Lung (tissue), 12 donors: ENCODE results near the gene CLEC19A. TPM values are rescaled to one million over a fixed set of nuclear protein-coding genes. Genes with fewer than 3 reads are reported as not detected.
A peak's percentile ranks its signal among the peaks of the same experiment; 100 is the strongest.

Source experiments
- ATAC-seq: fragments of 200-7000 bp; cut with Tn5 transposase; one replicate; pipeline ENCODE4 v1.9.1; 2020; ENCODE audit warnings: moderate number of reproducible peaks; ENCODE audit not compliant: insufficient read depth, low FRiP score
- DNase-seq, 3 donors: peaks; one replicate each; pipeline ENCODE4 v3.0.0-alpha.2; 2013 to 2017
- H3K27ac ChIP-seq, 2 donors: one replicate each; pipeline ENCODE4 v1.5.1; 2013; ENCODE audit warnings: mild to moderate bottlenecking in 2 of 2, moderate library complexity in 2 of 2, control low read depth in 1 of 2, inconsistent platforms in 1 of 2, low read depth in 1 of 2, low read length in 1 of 2
- H3K27me3 ChIP-seq, 3 donors: one replicate each; pipeline ENCODE4 v1.5.1; 2013; ENCODE audit warnings: low read length in 2 of 3; ENCODE audit not compliant: control insufficient read depth in 3 of 3, insufficient read depth in 3 of 3
- H3K36me3 ChIP-seq, 4 donors: one replicate each; pipeline ENCODE4 v1.5.1; 2013; ENCODE audit warnings: low read length in 4 of 4, mild to moderate bottlenecking in 1 of 4, moderate library complexity in 1 of 4; ENCODE audit not compliant: control insufficient read depth in 4 of 4, insufficient read depth in 4 of 4
- H3K4me1 ChIP-seq, 5 donors: one replicate each; pipeline ENCODE4 v1.5.1; 2013; ENCODE audit warnings: low read length in 5 of 5, mild to moderate bottlenecking in 2 of 5, moderate library complexity in 1 of 5; ENCODE audit not compliant: control insufficient read depth in 5 of 5, insufficient read depth in 5 of 5
- H3K4me3 ChIP-seq: one replicate; pipeline ENCODE4 v1.5.1; 2013; ENCODE audit warnings: mild to moderate bottlenecking, control low read depth, moderate library complexity
- H3K9ac ChIP-seq, 2 donors: one replicate each; pipeline ENCODE4 v1.5.1; 2013; ENCODE audit warnings: low read length in 2 of 2, control low read depth in 1 of 2; ENCODE audit not compliant: insufficient read depth in 1 of 2
- H3K9me3 ChIP-seq, 4 donors: one replicate each; pipeline ENCODE4 v1.5.1; 2013; ENCODE audit warnings: low read length in 3 of 4, mild to moderate bottlenecking in 1 of 4, moderate library complexity in 1 of 4; ENCODE audit not compliant: control insufficient read depth in 4 of 4, insufficient read depth in 3 of 4
- CTCF ChIP-seq: IDR thresholded peaks from 2 replicates; pipeline ENCODE4 v1.5.1; 2012; ENCODE audit warnings: mild to moderate bottlenecking; ENCODE audit errors: control extremely low read depth, extremely low read depth
- WGBS, 2 donors: extraction: QIAGEN DNeasy Blood & Tissue Kit; methylation state at CpG; one replicate each; pipeline ENCODE4 v1.1.7; 2013; 5-methylcytosine and 5-hydroxymethylcytosine counted together
- polyA plus RNA-seq, 2 donors: library from polyadenylated mRNA; stranded (reverse); fragments of 200-250 nt; gene quantifications; one replicate each; pipeline ENCODE4 v1.2.1, GENCODE V29; 2013
- total RNA-seq, 2 donors: library from RNA; depleted of rRNA in 1 of 2; stranded (reverse); fragments of >200 nt in 1 of 2; gene quantifications; one replicate each; pipeline ENCODE4 v1.2.1, GENCODE V29; 2014 to 2021
- donor health status: control.
- donor health status: control.
- donor health status: Bipolar disorder and iron deficiency.
- donor health status: healthy.
- donor health status: DM: yes; HTN: yes; CAD: no.

The CLEC19A gene
- total and polyA plus RNA-seq, 4 donors, result 0.02 TPM; not detected in 3

- ATAC-seq (no peak), DNase-seq (peak in 1 of 3 donors; percentile 11)
- Histone ChIP-seq H3K27me3 (no peaks in the 10 kb centered on the region), H3K4me3 (no peak overlapping the region), H3K9me3 (peaks cover 0 to 4% (median 0%) of the 10 kb centered on the region in 4 donors), H3K36me3 (no peaks in the 10 kb centered on the region), H3K27ac (no peak overlapping the region), H3K4me1 (peaks cover 0 to 14% (median 0%) of the 10 kb centered on the region in 5 donors), H3K9ac (no peak overlapping the region)
- TF ChIP-seq CTCF, result no peak
- 74 to 81% methylated on average over 4 of the region's 4 CpGs for WGBS, 2 donors
Measured at GRCh38 chr16:19331794-19332193, 46.3 kb downstream of the CLEC19A start.

GRCh38 chr16:19338335-19338734, 52.8 kb downstream of the CLEC19A start:
- no peaks in the 10 kb centered on the region for H3K4me1 ChIP-seq
- no peak overlapping the region for H3K9ac ChIP-seq
- TF ChIP-seq CTCF, result no peak
- no peak overlapping the region for H3K27ac ChIP-seq
- no peaks in the 10 kb centered on the region for H3K36me3 ChIP-seq
- 77 to 78% methylated on average over 3 of the region's 3 CpGs for WGBS, 2 donors
- H3K4me3 ChIP-seq, result no peak overlapping the region
- H3K9me3 ChIP-seq, result peaks cover 0 to 3% (median 0%) of the 10 kb centered on the region in 4 donors
- DNase-seq (no peak), ATAC-seq (no peak)
- no peaks in the 10 kb centered on the region for H3K27me3 ChIP-seq

- H3K27ac ChIP-seq, result peak overlapping the region in 1 of 2 donors; percentile 37
- no peak overlapping the region for H3K4me3 ChIP-seq
- peak; percentile 59 for ATAC-seq
- DNase-seq, result peak; percentile 36 to 62 (median 48)
- no peaks in the 10 kb centered on the region for H3K36me3 ChIP-seq
- 51 to 79% methylated on average over 9 of the region's 9 CpGs for WGBS, 2 donors
- no peaks in the 10 kb centered on the region for H3K4me1 ChIP-seq
- TF ChIP-seq CTCF, result no peak
- no peaks in the 10 kb centered on the region for H3K27me3 ChIP-seq
- H3K9ac ChIP-seq, result no peak overlapping the region
- peaks cover 0 to 2% (median 0%) of the 10 kb centered on the region in 4 donors for H3K9me3 ChIP-seq
Measured at GRCh38 chr16:19344224-19344801, 58.8 kb downstream of the CLEC19A start.

- 59 to 69% methylated on average over 4 of the region's 4 CpGs for WGBS, 2 donors
- Histone ChIP-seq H3K36me3 (no peaks in the 10 kb centered on the region), H3K4me1 (no peaks in the 10 kb centered on the region), H3K9me3 (peaks cover 0 to 2% (median 0%) of the 10 kb centered on the region in 4 donors), H3K4me3 (no peak overlapping the region), H3K9ac (no peak overlapping the region), H3K27ac (peak overlapping the region in 1 of 2 donors; percentile 45), H3K27me3 (no peaks in the 10 kb centered on the region)
- DNase-seq, result no peak
- no peak for TF ChIP-seq CTCF
- no peak for ATAC-seq
Measured at GRCh38 chr16:19344980-19345379, 59.4 kb downstream of the CLEC19A start.
